GM19463 (cell line): ENCODE results near the gene TMEM196.

ENCODE experiments used
- ATAC-seq: cut with Tn5 transposase; IDR thresholded peaks from one replicate; pipeline ENCODE4 v1.9.1; 2021; ENCODE audit warnings: mild to moderate bottlenecking, moderate library complexity; ENCODE audit not compliant: unreplicated experiment

The TMEM196 gene

GRCh38 chr7:19772841-19773760 is at the start of gene TMEM196:
TSS of gene TMEM196 (minus strand) at chr7:19773617. CDS start at chr7:19772696, 921 bp downstream.
- no peak for ATAC-seq

- no peak for ATAC-seq
Observed at GRCh38 chr7:19816128-19816527, 42.7 kb upstream of the TMEM196 start.

DNA sequence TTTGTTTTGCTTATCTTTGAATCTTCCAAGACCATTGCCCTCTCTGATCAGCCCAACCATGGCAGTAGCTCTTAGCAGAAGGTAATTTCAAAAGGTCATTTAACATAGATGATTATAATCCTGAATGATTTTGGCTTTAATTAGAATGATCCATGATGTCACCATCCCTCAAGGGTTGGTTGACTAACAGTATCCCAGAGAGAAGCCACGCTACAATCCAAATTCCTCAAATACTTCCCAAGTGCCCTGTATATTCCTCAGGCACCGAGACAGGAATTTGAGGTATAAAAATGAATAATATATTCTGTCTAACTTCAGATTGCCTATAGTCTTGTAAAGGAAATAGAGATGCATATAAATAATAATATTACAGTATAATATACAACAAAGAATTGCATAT is 42.1 kb upstream of the TMEM196 start:
- ATAC-seq, result no peak

- no peak for ATAC-seq
Observed at GRCh38 chr7:19814776-19815175, 41.4 kb upstream of the TMEM196 start.

GRCh38 chr7:19811386-19811785 is 38.0 kb upstream of the TMEM196 start:
- no peak for ATAC-seq

DNA sequence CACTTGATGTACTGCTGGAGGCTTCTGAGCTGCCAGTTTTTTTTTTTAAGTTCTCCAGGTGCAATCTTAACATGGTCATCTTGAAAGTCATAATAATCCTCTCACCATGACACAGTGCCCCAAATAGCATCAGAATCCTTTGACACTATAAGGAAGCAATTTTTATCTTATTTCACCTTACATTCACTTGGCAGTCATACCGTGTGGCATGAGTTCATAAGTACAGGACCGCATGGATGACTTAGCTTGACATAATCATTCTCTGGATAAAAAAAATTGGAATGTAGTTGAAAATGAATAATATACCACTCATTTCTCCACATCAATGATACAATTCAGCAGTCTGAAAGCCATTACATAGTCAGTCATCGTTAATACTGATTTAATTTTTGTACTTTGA is 25.6 kb upstream of the TMEM196 start:
- no peak for ATAC-seq

GRCh38 chr7:19783541-19783940 is 10.1 kb upstream of the TMEM196 start:
- ATAC-seq, result no peak

- no peak for ATAC-seq
Observed at GRCh38 chr7:19776981-19777380, 3.6 kb upstream of the TMEM196 start.

- no peak for ATAC-seq
Observed at GRCh38 chr7:19775578-19775977, 2.2 kb upstream of the TMEM196 start.

DNA sequence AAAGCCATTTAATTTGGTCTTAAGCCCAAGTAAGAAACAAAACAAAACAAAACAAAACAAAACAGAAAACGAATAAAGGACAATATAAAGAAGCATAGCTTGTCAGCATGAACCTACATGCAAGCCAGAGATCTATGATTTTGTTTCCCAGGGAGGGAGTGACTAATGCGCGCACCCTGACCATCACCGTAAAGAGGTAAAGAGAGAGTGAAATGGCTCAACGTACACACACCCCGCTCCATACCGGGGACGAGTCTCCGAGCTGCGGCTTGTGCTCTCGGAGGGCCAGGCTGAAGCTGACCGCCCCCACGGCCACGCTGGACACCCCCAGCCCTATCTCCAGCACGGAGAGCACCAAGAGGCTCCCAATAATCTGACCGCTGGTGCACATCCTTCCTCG is 1.1 kb downstream of the TMEM196 start:
- no peak for ATAC-seq

DNA sequence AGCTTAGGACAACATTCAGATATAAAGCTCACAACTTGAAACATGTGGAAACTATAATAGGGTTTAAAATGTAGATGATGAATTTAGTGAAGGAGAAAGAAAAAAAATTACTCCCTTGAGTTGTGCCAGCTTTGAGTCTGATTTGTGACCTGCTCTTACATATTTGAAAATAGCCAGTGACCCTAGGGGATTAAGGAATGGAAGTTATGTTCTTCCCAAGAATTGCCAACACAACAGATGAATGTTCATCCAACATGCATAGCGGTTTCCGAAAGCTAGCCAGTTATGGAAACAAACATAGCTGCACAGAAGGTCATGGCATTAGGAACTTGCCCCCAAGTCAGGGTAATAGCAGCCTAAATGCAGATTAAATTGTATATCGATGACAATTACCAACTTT is 10.8 kb downstream of the TMEM196 start:
- ATAC-seq, result no peak

- ATAC-seq, result no peak
Observed at GRCh38 chr7:19754521-19755116, 18.8 kb downstream of the TMEM196 start.

- ATAC-seq, result no peak
Observed at GRCh38 chr7:19752020-19752419, 21.4 kb downstream of the TMEM196 start.

GRCh38 chr7:19749658-19750057 is 23.8 kb downstream of the TMEM196 start:
- ATAC-seq, result no peak

DNA sequence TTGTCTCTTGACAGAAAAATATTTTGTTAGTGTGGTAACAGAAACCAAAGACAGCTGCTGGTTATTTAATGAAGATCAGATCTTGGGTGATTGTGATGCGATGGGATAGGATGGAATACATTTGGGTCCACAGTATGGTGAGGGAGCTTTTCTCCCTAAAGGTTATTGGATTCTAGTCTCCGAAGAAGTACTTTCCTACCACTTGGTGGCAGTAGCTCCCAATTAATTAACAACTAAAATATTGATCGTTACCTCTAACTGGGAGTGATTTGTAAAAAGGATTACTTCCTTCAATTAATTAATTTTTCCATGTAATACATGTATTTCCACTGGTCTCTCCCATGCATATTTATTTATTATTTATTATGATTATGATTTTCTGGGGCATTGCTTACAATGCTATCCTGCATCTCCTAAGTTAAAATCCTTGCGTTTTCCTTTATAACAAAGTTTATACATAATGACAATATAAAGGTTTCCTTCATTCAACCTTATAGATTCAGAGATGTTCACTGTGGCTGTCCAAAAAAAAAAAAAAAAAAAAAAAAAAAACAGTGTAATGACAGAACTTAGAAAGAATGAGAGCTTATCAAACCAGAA is 25.6 kb downstream of the TMEM196 start:
- ATAC-seq, result no peak

DNA sequence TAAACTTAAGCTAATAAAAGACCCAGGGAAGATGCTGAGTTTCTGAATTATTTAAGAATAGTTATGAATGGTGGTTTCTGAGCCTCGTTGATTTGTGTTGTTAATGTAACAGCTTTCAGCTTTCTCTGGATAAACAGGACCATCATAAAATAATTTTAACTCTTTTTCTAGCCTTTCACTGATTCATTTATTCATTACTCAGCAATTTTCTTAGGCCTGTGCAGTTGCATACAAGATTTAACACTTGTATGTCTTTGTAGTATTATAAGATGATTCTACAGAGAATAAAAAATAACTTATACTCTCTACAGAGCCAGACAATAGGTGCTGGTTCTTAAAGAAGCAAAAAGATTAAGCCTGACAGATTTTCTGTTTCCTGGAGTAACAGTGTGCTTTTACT is 29.3 kb downstream of the TMEM196 start:
- no peak for ATAC-seq

DNA sequence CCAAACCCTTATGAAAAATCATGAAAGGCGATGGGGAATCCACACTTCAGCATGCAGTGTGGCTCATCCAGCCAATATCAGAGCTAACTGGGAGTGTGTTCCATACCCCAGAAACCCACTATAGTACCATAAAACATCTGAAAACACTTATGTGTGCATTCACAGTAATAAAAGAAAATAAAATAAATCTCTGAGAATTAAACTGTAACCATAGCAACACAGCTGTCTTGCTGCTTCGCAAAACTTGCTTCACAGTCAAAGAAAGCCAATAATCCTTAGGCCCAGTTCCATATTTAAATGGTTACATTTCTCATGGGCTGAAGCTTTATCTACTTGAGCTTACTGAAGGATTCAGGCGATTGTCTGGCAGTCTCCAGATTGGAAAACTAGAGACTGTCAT is 44.7 kb downstream of the TMEM196 start:
- ATAC-seq, result no peak

- no peak for ATAC-seq
Observed at GRCh38 chr7:19725770-19726169, 47.6 kb downstream of the TMEM196 start.

GRCh38 chr7:19715499-19715898 is 57.9 kb downstream of the TMEM196 start:
- ATAC-seq, result no peak

- no peak for ATAC-seq
Observed at GRCh38 chr7:19713676-19714075, 59.7 kb downstream of the TMEM196 start.

GRCh38 chr7:19709249-19709578 is 64.2 kb downstream of the TMEM196 start:
- no peak for ATAC-seq
